ENCODE data around the gene EID1.

- TF ChIP-seq, protein P1, sequence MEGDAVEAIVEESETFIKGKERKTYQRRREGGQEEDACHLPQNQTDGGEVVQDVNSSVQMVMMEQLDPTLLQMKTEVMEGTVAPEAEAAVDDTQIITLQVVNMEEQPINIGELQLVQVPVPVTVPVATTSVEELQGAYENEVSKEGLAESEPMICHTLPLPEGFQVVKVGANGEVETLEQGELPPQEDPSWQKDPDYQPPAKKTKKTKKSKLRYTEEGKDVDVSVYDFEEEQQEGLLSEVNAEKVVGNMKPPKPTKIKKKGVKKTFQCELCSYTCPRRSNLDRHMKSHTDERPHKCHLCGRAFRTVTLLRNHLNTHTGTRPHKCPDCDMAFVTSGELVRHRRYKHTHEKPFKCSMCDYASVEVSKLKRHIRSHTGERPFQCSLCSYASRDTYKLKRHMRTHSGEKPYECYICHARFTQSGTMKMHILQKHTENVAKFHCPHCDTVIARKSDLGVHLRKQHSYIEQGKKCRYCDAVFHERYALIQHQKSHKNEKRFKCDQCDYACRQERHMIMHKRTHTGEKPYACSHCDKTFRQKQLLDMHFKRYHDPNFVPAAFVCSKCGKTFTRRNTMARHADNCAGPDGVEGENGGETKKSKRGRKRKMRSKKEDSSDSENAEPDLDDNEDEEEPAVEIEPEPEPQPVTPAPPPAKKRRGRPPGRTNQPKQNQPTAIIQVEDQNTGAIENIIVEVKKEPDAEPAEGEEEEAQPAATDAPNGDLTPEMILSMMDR (IDR thresholded peaks at IDR 0.05) = no peak
- no peak for TF ChIP-seq POLR2A (IDR thresholded peaks at IDR 0.05)
- no peak for TF ChIP-seq POLR2AphosphoS5 (IDR thresholded peaks at IDR 0.05)
- TF ChIP-seq EP300 (IDR thresholded peaks at IDR 0.05) = no peak
These were observed 12.5 kb downstream of the EID1 start for GRCh38 chr15:48890375-48890972.

Measured in sigmoid colon (tissue), 4 donors.